Measurements from ENCODE around the gene MBD3L2.
"Not testable (repeated sequence)": the region's sequence is repeated elsewhere in the genome, so short reads cannot be mapped to it uniquely, and the experiment has no call there.

Gene MBD3L2

GRCh38 chr19:7063764-7064418, 14.8 kb downstream of the MBD3L2 start:
- no peak for DNase-seq

- not testable (repeated sequence) for DNase-seq
These were observed 18.0 kb downstream of the MBD3L2 start for GRCh38 chr19:7067122-7067521.

GRCh38 chr19:7067716-7068115, 18.6 kb downstream of the MBD3L2 start:
- DNase-seq, result no peak

- DNase-seq, result no peak
These were observed 19.5 kb downstream of the MBD3L2 start for GRCh38 chr19:7068599-7068998.

DNA sequence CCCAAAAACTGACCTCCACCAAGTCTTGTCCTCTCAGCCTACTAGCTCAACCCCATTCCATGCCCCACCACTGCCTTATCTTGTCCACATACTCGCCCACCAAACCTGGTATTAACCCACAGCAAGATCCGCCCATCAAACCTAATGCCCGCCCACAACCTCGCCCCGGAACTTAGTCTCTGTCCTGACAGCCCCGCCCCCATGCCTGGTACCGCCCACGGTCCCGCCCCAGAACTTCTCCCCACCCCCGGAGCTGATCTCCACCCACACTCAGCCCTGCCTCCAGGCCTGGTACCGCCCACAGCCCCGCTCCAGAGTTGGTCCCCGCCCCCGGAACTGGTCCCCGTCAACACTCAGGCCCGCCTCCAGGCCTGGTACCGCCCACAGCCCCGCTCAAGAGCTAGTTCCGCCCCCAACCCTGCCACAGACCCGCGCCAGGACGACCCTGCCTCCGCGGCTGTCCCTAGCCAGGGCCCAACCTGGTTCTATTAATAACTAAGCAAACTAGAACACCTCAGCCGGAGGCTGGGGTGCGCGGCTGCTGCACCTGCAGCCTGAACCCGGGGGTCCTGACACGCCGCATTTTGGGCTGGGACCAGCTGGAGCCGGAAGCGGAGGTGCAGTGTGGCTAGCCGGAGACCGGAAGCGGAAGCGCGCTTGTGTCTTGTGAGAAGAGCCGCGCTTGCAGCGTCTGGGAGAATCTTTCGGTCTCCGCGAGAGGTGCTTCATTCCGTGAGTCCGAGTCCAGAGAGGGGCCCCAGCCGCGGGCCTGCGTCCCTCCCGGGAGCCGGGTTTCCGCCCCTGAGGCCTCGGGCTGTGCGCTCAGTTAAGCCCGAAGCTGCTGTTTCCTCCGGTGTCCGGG, 20.2 kb downstream of the MBD3L2 start, which contains the start of gene ZNF557:
Gene ZNF557 (plus strand): TSS at position 662 of the 862 bp plus-strand sequence. CDS start 5,372 bp downstream, outside the sequence.
- DNase-seq, result peak; percentile 99

GRCh38 chr19:7069904-7070226, 20.7 kb downstream of the MBD3L2 start:
- DNase-seq, result no peak

- no peak for DNase-seq
These were observed 23.4 kb downstream of the MBD3L2 start for GRCh38 chr19:7072541-7072940.

GRCh38 chr19:7074705-7075282, 25.7 kb downstream of the MBD3L2 start:
- no peak for DNase-seq

DNA sequence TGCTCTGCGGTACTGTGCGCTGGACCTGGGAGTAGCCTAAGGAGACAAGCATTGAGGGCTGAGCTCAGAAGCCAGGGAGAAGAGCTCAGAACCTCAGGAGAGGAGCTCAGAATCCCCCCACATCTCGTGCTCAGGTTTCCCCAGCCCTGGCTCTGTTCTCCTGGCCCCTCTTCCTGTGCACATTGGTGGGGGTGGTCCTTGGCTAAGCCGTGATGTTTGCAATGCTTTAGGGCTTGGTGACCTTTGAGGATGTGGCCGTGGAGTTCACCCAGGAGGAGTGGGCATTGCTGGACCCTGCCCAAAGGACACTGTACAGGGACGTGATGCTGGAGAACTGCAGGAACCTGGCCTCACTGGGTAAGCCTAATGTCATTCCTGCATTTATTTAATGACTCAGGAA, 27.0 kb downstream of the MBD3L2 start:
- DNase-seq, result no peak

GRCh38 chr19:7078008-7078407, 28.9 kb downstream of the MBD3L2 start:
- DNase-seq, result no peak

- DNase-seq, result no peak
These were observed 34.2 kb downstream of the MBD3L2 start for GRCh38 chr19:7083076-7083956.

GRCh38 chr19:7088999-7089398, 39.9 kb downstream of the MBD3L2 start:
- no peak for DNase-seq

DNA sequence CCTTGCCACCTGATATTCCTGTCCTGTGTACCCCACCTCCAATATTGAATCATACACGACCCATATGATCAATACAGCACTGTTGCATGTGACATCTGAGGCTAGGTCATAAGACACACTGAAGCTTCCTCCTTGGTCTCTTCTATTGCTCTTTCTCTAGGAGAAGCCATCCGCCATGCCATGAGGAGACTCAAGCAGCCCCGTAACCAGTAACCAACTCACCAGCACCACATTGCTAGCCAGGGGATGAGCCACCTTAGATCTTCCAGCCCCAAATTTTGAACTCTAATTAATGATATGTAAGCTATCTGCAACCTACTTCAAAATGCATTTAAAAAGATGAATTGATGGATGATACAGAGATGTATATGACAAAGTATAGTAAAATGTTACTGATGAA, 49.0 kb downstream of the MBD3L2 start:
- DNase-seq, result no peak

DNA sequence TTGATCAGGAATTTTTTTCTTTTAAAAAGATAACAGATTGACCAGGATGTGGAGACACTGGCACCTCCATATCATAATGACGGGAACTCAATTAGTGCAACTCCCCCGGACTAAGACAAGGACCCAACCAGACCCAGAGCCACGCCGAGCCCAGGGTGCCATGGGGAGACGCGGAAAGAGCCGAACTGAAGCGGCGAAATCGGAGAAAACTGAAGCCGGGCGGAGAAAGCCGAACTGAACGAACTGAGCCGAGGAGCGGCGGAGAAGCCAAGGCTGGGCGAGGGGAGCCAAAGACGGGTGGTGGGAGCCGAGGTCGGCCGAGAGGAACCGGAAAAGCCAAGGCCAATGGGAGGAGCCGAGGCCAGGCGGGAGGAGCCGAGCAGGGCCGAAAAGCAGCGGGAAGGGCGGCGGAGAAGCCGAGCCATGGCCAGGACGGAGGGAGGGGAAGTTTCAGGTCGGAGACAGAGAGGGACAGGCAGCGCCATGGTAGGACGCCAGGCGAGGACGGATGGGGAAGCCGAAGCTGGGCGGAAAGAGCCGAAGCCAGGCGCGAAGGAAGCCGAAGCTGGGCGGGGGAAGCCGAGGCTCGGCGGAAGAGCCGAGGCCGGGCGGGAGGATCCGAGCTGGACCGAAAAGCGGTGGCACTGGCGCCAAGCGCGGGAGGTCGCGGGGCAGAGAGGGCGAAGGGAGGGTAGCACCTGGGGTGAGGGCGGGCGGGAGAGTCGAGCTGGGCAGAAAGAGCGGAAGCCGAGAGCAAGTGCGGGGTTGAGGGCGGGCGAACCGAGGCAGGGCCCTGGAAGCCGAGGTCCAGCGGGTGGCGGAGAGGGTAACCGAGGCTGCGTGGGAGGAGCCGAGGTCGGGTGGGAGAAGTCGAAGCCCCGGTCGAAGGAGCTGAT, 49.8 kb downstream of the MBD3L2 start:
- DNase-seq, result peak; percentile 88

GRCh38 chr19:7099597-7099921, 50.4 kb downstream of the MBD3L2 start:
- peak; percentile 59 for DNase-seq

Data from activated CD4-positive, alpha-beta T cell treated with anti-CD3 and anti-CD28 coated beads, Interleukin-2, amount 50 U/mL, for 1 hour (primary cell).